Stimulated activated CD8-positive, alpha-beta memory T cell treated with anti-CD3 and anti-CD28 coated beads, Interleukin-15, amount 100 ng/mL, for 4 hours (primary cell): ENCODE results near the gene PDLIM5.

Source experiments
- DNase-seq, 2 donors: peaks; one replicate each; pipeline ENCODE4 v3.0.0-alpha.2; 2020; ENCODE audit warnings: low read depth in 2 of 2

Gene PDLIM5

DNA sequence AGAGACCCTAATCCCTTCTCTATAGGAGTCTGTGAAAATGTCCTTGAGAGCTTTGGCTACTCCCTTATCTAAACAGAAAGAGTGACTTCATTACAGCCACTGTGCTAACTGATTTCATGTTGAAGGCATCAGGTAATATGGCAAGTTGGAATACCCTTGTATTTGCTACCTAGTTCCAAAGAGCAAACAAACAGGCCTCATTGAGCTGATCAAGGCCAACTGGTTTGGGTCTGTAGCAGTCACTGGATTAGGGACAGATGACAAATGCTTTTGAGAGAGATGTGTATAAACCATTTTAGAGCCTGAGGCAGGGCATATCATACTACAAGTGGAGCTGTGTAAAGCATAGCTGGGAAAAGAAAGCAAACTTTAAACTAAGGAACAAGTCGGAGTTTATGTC is 22.9 kb upstream of the PDLIM5 start:
- DNase-seq, result no peak

DNA sequence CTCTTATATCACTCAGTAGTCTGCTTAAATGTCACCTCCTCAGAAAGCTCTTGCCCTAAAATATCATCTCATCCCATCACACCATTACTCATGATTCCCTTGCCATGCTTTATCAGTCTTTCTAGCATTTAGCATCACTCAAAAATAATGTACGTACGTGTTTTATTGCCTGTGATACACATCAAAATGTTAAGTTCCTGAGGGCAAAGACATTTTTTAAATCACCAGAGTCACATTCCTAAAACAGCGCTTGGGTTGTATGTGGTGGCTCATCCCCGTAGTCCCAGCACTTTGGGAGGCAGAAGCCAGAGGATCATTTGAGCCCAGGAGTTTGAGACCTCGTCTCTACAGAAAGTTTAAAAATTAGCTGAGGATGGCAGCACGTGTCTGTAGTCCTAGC is 21.3 kb upstream of the PDLIM5 start:
- no peak for DNase-seq

DNA sequence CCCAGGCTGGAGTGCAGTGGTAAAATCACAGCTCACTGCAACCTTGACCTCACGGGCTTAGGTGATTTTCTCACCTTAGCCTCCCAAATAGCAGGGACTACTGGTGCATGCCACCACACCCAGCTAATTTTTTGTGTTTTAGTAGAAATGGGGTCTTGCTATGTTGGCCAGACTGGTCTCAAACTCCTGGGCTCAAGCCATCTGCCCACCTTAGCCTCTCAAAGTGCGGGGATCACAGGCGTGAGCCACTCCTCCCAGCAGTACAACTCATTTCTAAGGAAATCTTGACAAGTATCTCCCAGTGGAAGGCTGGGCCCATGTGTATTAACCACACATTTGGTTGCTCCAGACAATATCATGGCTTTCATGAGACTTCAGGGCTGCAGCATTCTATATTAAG is 20.4 kb upstream of the PDLIM5 start:
- no peak for DNase-seq

DNA sequence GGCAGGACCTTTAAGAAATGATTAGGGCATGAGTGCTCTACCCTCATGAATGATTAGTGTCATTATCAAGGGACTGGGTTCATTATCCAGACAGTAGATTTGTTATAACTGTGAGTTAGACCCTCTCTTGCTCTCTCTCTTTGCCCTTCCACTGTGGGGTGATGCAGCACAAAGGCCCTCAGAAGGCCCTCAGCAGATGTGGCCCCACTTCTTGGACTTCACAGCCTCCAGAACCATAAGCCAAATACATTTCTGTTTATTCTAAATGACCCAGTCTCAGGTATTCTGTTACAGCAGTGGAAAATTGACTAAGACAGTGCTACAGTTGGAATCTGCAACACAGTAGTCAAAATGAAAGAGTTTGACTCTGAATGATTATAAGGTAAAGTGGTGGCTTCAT is 17.2 kb upstream of the PDLIM5 start:
- DNase-seq, result no peak

DNA sequence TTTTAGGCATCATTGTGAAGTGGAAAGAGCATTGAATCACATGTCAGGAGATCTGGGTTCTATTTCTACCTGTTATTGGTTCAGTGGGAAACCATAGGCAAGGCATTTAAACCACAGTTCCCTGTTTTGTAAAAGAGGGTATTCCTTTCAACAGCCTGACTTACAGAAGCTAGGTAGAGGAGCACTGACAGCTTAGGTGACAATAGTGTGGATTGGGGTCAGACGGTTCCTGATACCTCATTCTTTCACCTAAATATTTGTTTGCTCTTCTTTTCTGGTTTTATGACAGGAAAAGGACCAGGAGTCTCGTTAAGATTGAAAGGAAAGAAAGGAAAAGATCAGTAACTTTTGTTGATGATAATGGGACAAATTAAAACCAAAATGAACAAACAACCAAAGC is 15.9 kb upstream of the PDLIM5 start:
- no peak for DNase-seq

DNA sequence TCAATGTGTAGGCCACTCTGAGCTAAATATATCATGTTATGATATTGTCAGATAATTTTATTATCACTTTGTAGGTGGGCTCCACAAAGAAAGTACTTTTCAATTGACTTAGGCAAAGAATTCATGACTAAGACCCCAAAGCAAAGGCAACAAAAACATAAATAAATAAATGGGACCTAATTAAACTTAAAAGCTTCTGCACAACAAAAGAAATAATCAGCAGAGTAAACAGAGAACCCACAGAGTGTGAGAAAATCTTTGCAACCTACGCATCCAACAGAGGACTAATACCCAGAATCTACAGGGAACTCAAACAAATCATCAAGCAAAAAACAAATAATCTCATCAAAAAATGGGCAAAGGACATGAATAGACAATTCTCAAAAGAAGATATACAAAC is 15.2 kb upstream of the PDLIM5 start:
- no peak for DNase-seq

DNA sequence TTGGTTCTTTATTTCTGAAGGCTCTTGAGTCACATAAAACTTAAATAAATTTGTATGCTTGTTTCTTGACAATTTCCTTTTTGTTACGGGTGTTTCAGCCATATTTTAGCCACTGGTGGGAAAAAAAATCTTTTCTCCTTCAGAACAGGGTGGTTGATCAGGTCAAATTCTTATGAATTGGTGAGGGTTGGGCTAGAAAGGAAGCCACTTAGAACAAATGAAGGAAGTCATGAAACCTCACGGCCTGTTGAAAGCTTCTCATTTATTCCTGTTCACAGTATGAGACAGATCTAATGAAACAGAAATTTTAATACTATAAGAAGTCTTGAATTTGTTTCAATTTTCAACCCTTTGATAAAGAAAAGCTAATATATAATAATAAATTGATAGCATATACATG is 12.1 kb upstream of the PDLIM5 start:
- no peak for DNase-seq

DNA sequence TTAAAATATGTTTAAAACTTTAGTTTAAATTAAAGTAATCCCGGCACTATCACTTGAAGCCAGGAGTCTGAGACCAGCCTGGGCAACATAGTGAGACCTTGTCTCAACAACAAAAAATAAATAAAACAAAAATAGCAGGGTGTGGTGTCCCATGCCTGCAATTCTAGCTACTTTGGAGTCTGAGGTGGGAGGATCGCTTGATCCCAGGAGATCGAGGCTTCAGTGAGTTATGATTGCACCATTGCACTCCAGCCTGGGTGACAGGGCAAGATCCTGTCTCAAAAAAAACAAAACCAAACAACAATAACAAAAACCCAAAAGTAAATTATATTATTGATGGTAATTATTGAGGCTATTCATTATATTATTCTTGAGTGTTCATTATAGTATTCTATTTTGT is 9.9 kb upstream of the PDLIM5 start:
- DNase-seq, result no peak

DNA sequence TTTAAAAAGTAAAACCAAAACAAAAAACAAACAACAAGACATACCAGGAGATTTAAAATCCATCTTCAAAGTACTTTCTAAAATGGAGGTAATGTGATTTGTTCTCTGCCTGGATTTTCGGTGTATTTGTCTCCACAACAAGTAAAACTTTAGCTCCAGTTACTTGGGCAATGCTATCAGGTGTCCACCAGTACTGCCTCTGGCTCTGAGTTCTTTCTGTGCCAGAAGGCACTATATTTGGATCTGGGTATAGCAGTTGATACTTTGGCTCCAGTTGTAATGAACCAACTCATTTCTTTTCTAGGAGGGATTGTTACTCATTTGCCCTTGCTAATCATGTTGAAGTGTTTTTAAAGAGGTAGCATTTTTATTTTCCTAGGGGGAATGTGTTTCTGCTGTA is 9.5 kb upstream of the PDLIM5 start:
- no peak for DNase-seq

DNA sequence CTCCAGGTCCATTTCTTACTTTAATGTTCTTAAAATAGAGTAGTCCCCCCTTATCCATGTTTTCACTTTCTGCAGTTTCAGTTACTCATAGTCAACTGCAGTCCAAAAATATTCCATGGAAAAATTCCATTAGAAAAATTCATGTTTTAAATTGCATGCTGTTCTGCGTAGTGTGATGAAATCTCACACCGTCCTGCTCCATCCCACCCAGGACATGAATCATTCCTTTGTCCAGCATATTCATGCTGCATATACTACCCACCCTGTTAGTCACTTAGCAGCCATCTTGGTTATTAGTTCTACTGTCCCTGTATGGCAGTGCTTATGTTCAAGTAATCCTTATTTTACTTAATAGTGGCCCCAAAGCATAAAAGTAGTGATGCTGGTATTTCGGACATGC is 5.4 kb upstream of the PDLIM5 start:
- DNase-seq, result no peak

DNA sequence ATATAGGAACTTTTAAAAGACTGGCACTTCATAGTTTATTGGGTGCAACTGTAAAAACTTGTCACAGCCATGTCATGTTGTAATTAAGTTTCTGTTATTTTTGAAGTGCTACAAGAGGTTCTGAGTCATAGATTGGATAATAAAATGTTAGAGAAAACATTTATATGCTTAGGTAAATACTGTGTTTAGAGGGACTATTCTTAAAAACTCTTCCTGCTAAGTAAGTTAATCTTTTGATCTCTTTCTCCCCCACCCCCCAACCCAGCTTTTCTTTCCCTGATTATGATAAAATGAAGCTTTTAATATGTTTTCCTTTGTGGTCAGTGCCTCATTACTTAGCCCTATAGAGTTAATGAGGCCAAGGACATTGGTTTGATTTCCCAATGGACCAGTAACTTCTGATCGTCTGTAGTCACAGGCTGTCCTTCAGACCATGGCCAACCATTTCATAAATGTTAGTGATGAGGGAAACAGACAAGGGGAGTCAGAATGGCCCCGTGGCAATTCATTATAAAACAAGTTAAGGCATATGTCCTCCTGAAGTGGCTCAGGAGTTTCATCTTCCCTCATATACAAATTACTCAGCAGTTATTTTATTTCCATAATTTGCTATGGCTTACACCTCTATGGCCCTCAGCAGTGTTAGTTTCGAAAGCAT is 3.9 kb upstream of the PDLIM5 start:
- DNase-seq, result no peak

DNA sequence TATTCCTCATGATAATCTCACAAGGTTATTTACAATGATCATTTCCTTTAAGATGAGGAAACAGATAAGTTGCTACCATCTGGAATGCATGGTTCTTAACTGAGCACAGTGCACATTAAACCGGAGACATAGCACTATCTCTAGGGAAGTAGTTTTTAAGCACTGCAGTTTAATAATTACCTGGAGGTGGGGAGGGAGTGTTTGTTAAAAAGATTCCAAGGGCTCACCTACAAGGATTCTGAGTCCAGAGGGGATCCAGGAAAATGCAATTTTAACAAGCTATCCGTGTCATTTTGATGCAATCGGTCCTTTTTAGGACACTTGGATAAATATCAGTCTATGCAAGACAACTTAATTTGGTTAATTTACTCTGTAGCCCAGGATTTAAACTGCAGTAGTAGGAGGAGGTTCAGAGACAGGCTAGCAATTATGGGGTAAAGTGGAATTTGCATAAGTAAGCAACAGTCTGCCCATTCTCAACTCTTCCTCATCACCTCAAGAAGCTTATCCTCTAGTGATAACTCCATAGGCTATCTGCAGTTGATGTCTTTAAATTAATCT is 2.8 kb upstream of the PDLIM5 start:
- no peak for DNase-seq

DNA sequence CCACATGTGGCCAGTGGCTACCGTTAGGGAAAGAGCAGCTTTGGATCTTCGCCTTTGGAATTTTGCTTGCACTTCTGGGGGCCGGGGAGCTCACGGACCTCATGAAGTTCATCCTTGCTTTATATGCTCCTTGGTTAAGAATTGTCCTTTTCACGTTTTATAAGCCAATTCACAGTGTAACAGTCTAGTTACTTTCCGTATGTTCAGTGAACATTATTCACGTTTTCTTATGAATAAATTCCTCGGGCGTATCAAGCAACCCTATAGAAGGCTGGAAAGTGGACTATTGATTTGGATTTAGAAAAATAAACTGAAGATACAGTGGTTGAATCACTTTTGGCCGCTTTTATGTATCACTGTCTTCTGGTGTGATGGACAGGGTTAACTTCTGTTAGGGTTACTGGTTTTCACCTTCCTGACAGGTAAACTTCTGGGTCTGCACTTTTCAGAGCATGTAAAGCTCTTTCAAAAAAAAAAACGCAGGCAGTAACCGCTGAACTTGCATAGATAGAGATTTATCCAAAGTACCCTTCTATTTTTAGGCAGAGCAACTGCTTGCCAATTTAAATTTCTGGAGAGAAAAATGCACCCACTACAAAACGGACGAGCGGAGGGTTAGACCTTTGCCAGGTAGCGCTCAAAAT is 569 bp upstream of the PDLIM5 start:
- DNase-seq, result no peak

DNA sequence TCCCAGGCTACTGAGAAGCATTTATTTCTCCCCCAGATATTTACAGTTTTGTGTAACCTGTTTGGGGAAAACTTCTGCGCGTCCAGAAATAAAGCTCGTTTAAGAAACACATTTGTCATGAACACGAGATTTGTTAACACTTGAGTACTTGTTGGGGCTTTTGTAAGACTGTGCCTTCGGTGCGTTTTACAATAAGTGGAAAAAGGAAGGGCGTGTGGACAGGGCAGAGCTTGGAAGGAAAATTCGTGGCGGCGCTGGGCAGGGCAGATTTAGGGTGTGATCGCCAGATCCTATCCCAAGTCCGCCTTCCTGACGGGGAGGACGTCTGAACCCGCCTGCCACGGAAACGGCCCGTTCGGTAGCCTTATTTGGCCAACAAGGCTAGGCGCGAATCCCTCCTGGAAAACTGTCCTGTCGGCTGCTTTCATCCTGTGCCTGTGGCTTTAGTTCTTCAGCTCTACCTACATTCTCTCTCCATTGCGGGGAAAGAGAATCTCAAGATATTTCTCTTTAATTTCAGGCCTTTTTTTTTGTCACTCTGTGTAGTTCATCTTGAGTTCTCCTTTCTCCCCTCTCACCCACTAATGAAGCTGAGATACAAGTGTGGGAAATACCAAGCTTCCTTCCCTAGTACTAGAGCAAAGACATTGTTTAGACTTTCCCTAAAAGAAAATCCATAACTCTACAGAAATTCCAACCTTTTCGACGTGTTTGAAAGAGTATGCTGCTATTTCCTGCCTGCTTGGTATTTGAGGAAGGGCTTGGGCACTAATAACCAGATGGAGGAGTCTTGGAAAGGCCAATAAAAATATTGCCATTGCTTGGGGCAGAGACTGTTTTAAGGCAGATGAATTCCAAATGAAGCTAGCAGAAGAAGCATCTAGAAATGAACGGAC is 982 bp downstream of the PDLIM5 start:
- DNase-seq, result no peak

DNA sequence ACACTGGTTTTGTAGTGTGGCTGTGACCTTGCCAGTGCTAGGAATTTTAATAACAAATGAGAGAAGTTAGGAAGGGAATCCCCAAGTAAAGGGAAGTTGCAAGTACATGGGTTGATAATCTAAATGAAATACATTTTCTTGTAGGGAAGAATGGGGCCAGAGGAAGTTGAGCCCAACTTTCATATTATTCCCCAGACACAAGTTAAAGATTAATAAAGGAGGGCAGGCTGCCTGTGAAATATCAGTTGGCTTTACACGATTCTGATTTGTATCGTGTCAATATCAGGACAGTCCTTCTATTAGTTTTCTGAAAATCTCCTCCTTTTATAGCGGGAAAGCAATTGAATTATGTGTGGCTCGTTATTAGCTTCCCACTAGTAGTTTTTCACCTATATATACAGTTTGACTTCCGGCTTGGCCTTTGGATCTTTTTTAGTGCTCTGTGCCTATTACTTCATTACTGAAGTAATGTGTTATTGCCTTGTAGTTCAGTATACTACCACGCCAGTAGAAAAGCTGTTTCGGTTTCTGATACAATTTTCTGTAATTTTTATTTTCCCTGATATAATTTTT is 1.7 kb downstream of the PDLIM5 start:
- no peak for DNase-seq

DNA sequence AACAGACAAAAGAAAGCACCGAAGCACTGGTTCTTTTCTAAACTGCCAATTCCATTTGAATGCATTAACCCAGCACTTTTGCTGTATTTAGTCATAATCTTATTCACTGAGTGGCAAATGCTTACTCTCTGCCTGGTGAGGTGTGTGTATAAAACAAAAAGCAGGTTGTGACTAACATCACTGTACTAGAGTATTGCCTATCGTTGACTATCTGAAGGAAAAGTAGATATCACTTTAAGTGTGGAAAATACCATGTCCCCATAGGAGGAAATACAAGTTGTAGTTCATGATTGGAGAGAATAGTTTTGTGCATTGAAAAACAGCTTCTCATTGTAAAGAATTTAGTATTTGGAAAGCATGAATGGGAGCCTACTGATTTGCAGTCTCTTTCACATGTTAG is 2.7 kb downstream of the PDLIM5 start:
- no peak for DNase-seq

DNA sequence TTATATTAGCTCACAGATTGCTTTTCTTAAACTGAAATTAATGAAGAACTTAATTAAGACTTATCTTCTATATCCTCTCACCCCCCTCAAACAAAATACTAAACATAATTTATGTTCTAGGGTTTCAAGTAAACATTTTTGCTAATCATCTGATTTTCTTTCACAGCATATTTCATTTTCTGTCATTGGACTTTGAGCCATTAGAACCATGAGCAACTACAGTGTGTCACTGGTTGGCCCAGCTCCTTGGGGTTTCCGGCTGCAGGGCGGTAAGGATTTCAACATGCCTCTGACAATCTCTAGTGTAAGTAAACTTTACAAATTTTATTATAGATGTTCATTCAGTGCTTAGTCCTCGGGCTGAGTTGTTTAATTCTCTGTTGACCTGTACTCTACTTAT is 3.3 kb downstream of the PDLIM5 start:
- DNase-seq, result no peak

DNA sequence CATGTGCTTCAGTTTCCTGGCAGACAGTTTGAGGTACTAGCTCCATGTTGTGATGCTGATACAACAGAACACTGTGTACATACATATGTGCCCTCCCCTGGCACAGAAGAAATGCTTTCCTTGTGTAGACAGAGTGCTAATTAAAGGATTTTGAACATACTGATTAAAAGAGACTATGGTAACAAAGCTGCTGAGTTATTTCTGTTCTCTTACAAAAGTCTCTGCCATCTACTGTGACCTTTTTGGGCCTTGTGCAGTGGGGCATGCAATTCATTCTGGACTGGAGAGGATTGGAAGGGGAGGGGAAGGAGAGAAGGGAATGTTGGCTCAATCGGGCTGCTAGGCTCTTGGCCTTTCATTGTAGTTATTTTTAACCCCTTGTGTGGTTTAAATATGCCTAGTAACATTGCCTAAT is 6.0 kb downstream of the PDLIM5 start:
- no peak for DNase-seq

DNA sequence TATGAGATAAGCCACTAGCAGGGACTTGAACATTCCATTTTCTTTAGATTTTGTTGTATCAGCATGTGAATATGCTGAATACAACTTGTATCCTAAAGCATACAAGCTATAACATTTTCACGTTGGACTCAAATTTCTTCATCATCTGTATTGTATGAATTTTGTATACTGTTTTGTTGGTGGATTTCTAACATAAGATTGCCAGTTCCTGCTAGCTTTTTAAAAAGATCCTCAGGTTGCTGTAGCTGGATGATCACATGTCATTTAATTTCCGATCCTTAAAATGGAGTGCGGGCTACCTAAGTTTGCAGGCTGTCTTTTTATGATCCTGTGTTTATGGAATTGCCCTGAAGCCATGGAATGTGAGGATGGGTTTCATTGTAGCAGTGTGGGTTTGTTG is 6.9 kb downstream of the PDLIM5 start:
- DNase-seq, result no peak

DNA sequence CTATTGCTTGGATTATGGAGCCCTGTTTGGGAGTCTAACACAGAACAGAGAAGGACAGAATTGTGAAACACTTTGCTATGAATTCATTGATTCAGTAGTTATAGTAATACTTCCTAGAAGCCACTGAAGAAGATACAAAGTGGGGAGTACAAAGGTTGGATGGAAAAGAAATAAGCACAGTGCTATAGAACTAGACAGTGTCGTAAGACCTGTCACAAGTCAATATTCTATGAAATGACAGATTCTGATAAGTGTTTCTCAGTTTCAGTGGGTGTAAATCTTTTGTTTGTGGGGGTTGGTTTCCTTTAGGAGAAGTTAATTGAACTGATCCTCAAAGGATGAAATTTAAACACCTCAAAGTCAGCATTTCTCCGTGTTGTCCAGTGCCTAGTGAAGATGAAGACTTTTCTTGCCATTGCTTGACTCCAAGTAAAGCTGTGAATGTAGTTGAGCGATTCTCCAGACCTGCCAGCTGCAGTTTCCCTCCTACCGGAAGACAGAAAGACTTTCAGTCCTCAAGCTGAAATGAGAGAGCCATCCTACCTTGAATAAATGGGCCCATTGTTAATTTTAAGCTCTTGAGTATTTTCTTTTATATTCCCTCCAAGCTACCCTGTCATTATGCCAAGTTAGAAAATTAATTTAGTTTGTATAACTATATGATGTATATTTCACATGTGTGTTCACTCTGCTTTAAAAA is 7.9 kb downstream of the PDLIM5 start:
- no peak for DNase-seq

DNA sequence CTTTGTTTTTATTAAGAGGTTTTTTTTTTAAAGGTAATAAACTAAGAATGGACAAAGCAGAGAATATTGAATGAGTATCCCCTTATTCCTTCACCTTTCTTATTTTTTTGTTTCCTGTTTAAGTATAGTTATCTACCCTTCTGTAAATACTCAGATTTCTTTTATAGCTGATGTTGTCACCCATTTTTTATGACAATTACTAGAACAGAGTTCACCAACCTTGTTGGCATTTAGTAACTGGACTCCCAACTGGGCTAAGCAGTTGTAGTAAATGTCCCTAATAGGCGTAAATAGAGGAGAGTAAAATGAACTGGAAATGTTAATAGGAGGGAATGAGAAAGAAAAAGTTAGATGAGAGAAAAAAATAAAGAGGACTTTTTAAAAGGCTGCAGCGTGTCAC is 9.8 kb downstream of the PDLIM5 start:
- no peak for DNase-seq

DNA sequence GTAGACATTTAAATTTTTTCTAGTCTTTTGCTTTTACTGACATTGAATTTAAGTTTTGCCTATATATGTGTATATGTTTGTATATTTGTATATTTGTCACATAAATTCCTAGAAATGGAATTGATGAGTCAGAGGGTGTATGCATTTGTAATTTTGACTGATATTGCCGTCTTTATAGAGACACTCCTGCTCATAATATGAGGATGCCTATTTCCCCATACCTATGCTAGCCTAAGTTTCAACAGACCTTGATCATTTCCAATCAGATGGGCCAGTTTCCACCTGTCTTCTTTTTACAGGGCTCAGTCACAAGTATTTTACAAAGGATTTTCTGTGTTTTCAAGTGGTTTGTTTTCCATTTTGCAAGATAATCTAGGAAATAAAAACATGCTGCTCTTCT is 10.8 kb downstream of the PDLIM5 start:
- DNase-seq, result no peak
